Naive B cell (primary cell): ENCODE data around the gene ASF1A. TPM values are rescaled to one million over a fixed set of nuclear protein-coding genes. Genes with fewer than 3 reads are reported as not detected.

Experiments used
- ATAC-seq, 2 donors: fragments of 150-1000 bp; cut with Tn5 transposase; 2 replicates each; pipeline ENCODE4 v1.10.0; 2021; ENCODE audit warnings: low read depth in 2 of 2, mild to moderate bottlenecking in 2 of 2, moderate library complexity in 2 of 2
- DNase-seq: peaks from one replicate; pipeline ENCODE4 v3.0.0; 2022
- H3K27ac Mint-ChIP-seq, 6 donors: one replicate each; pipeline ENCODE4 v1.8.0; 2020 to 2022; ENCODE audit warnings: mild to moderate bottlenecking in 6 of 6, mixed read lengths in 6 of 6, moderate library complexity in 5 of 6, inconsistent platforms in 2 of 6
- H3K27me3 Mint-ChIP-seq, 3 donors: one replicate each; pipeline ENCODE4 v1.8.0; 2021 to 2022; ENCODE audit warnings: mixed read lengths in 3 of 3, mild to moderate bottlenecking in 1 of 3
- H3K36me3 Mint-ChIP-seq, 2 donors: one replicate each; pipeline ENCODE4 v1.8.0; 2020 to 2022; ENCODE audit warnings: mixed read lengths in 2 of 2, inconsistent platforms in 1 of 2, mild to moderate bottlenecking in 1 of 2
- H3K4me1 Mint-ChIP-seq, 3 donors: one replicate each; pipeline ENCODE4 v1.8.0; 2020 to 2022; ENCODE audit warnings: mixed read lengths in 3 of 3, inconsistent platforms in 1 of 3, mild to moderate bottlenecking in 1 of 3, moderate library complexity in 1 of 3
- H3K4me3 Mint-ChIP-seq, 8 donors: one replicate each; pipeline ENCODE4 v1.8.0; 2020 to 2022; ENCODE audit warnings: mild to moderate bottlenecking in 8 of 8, mixed read lengths in 8 of 8, moderate library complexity in 8 of 8, inconsistent platforms in 2 of 8
- H3K9me3 Mint-ChIP-seq, 7 donors: one replicate each; pipeline ENCODE4 v1.8.0; 2020 to 2022; ENCODE audit warnings: mixed read lengths in 7 of 7, mild to moderate bottlenecking in 5 of 7, inconsistent platforms in 2 of 7, moderate library complexity in 1 of 7
- polyA plus RNA-seq, 6 donors: library from polyadenylated mRNA; unstranded; fragments of 300-500 nt; fragmentation: Illumina TruSeq; gene quantifications; one replicate each; pipeline ENCODE4 v1.2.3, GENCODE V29; 2021; ENCODE audit warnings: low read depth in 6 of 6

Gene ASF1A
- polyA plus RNA-seq, 6 donors from 2014 or later, result 20.2 to 27.8 (median 26.7) TPM

- ATAC-seq (peak; percentile 24 to 26), DNase-seq (peak; percentile 50)
- Mint-ChIP-seq H3K27me3 (no peaks in the 10 kb centered on the region), H3K27ac (peak overlapping the region in 5 of 6 donors; percentile 51 to 95 (median 86)), H3K4me3 (peak overlapping the region; percentile 36 to 100 (median 84)), H3K9me3 (peaks cover 0 to 2% (median 0%) of the 10 kb centered on the region in 7 donors), H3K4me1 (peaks cover 47 to 72% (median 48%) of the 10 kb centered on the region in 3 donors), H3K36me3 (peaks cover 0 to 9% of the 10 kb centered on the region in 2 donors)
Observed at GRCh38 chr6:118890997-118891790, 2.8 kb upstream of the ASF1A start.

GRCh38 chr6:118892355-118892991 is 1.5 kb upstream of the ASF1A start:
- ATAC-seq (no peak), DNase-seq (no peak)
- Mint-ChIP-seq H3K9me3 (peaks cover 0 to 2% (median 0%) of the 10 kb centered on the region in 7 donors), H3K4me3 (peak overlapping the region; percentile 92 to 100 (median 99)), H3K4me1 (peaks cover 37 to 61% (median 45%) of the 10 kb centered on the region in 3 donors), H3K27ac (peak overlapping the region; percentile 78 to 98 (median 92)), H3K36me3 (peaks cover 0 to 9% of the 10 kb centered on the region in 2 donors), H3K27me3 (no peaks in the 10 kb centered on the region)

- no peaks in the 10 kb centered on the region for H3K27me3 Mint-ChIP-seq
- H3K27ac Mint-ChIP-seq, result peak overlapping the region; percentile 88 to 98 (median 94)
- H3K9me3 Mint-ChIP-seq, result no peaks in the 10 kb centered on the region
- H3K4me1 Mint-ChIP-seq, result peaks cover 40 to 62% (median 45%) of the 10 kb centered on the region in 3 donors
- peak; percentile 27 to 34 for ATAC-seq
- DNase-seq, result peak; percentile 64
- H3K4me3 Mint-ChIP-seq, result peak overlapping the region; percentile 92 to 100 (median 99)
- peaks cover 0 to 9% of the 10 kb centered on the region in 2 donors for H3K36me3 Mint-ChIP-seq
Observed at GRCh38 chr6:118893064-118893806, 717 bp upstream of the ASF1A start.

- Mint-ChIP-seq H3K27me3 (no peaks in the 10 kb centered on the region), H3K27ac (peak overlapping the region; percentile 95 to 98 (median 98))
Observed at GRCh38 chr6:118894425-118895260, 691 bp downstream of the ASF1A start.

GRCh38 chr6:118895261-118895560 is 1.3 kb downstream of the ASF1A start:
- Mint-ChIP-seq H3K27ac (peak overlapping the region in 5 of 6 donors; percentile 33 to 95 (median 85)), H3K4me3 (peak overlapping the region; percentile 70 to 100 (median 89)), H3K9me3 (no peaks in the 10 kb centered on the region), H3K4me1 (peaks cover 45 to 55% (median 48%) of the 10 kb centered on the region in 3 donors), H3K27me3 (no peaks in the 10 kb centered on the region), H3K36me3 (peaks cover 0 to 9% of the 10 kb centered on the region in 2 donors)
- DNase-seq (no peak), ATAC-seq (no peak)

More at GRCh38 chr6:118894425-118895260, 691 bp downstream of the ASF1A start:
- peaks cover 44 to 57% (median 45%) of the 10 kb centered on the region in 3 donors for H3K4me1 Mint-ChIP-seq
- DNase-seq (peak; percentile 78), ATAC-seq (peak; percentile 56 to 58)
- peaks cover 0 to 9% of the 10 kb centered on the region in 2 donors for H3K36me3 Mint-ChIP-seq
- peak overlapping the region; percentile 92 to 100 (median 99) for H3K4me3 Mint-ChIP-seq
- H3K9me3 Mint-ChIP-seq, result no peaks in the 10 kb centered on the region

GRCh38 chr6:118895859-118896258 is 1.9 kb downstream of the ASF1A start:
- peak overlapping the region in 4 of 6 donors; percentile 47 to 95 (median 70) for H3K27ac Mint-ChIP-seq

GRCh38 chr6:118896339-118897136 is 2.6 kb downstream of the ASF1A start:
- DNase-seq, result no peak

More at GRCh38 chr6:118895859-118896258, 1.9 kb downstream of the ASF1A start:
- Mint-ChIP-seq H3K9me3 (no peaks in the 10 kb centered on the region), H3K4me3 (peak overlapping the region in 7 of 8 donors; percentile 32 to 100 (median 78)), H3K27me3 (no peaks in the 10 kb centered on the region), H3K4me1 (peaks cover 47 to 58% (median 53%) of the 10 kb centered on the region in 3 donors), H3K36me3 (peaks cover 0 to 9% of the 10 kb centered on the region in 2 donors)
- DNase-seq, result no peak
- no peak for ATAC-seq

GRCh38 chr6:118897386-118897785 is 3.4 kb downstream of the ASF1A start:
- Mint-ChIP-seq H3K27me3 (no peaks in the 10 kb centered on the region), H3K4me3 (peak overlapping the region in 2 of 8 donors; percentile 52 to 63), H3K27ac (no peak overlapping the region), H3K4me1 (peaks cover 42 to 47% (median 42%) of the 10 kb centered on the region in 3 donors), H3K36me3 (peaks cover 0 to 9% of the 10 kb centered on the region in 2 donors), H3K9me3 (no peaks in the 10 kb centered on the region)
- no peak for ATAC-seq
- no peak for DNase-seq

More at GRCh38 chr6:118896339-118897136, 2.6 kb downstream of the ASF1A start:
- H3K4me3 Mint-ChIP-seq, result peak overlapping the region in 5 of 8 donors; percentile 74 to 100 (median 81)
- no peak for ATAC-seq
- peaks cover 44 to 55% (median 51%) of the 10 kb centered on the region in 3 donors for H3K4me1 Mint-ChIP-seq
- H3K27ac Mint-ChIP-seq, result peak overlapping the region in 1 of 6 donors; percentile 63
- no peaks in the 10 kb centered on the region for H3K27me3 Mint-ChIP-seq
- H3K36me3 Mint-ChIP-seq, result peaks cover 0 to 9% of the 10 kb centered on the region in 2 donors
- H3K9me3 Mint-ChIP-seq, result no peaks in the 10 kb centered on the region

GRCh38 chr6:118899948-118900347 is 6.0 kb downstream of the ASF1A start:
- H3K36me3 Mint-ChIP-seq, result peaks cover 11 to 16% of the 10 kb centered on the region in 2 donors
- ATAC-seq (no peak), DNase-seq (no peak)
- no peak overlapping the region for H3K27ac Mint-ChIP-seq
- no peaks in the 10 kb centered on the region for H3K27me3 Mint-ChIP-seq
- peaks cover 30 to 41% (median 39%) of the 10 kb centered on the region in 3 donors for H3K4me1 Mint-ChIP-seq
- H3K4me3 Mint-ChIP-seq, result no peak overlapping the region
- H3K9me3 Mint-ChIP-seq, result no peaks in the 10 kb centered on the region

- peaks cover 16% of the 10 kb centered on the region in 2 donors for H3K36me3 Mint-ChIP-seq
- peaks cover 30 to 38% (median 33%) of the 10 kb centered on the region in 3 donors for H3K4me1 Mint-ChIP-seq
Observed at GRCh38 chr6:118902726-118903125, 8.8 kb downstream of the ASF1A start.

GRCh38 chr6:118903138-118903537 is 9.2 kb downstream of the ASF1A start:
- Mint-ChIP-seq H3K4me1 (peaks cover 29 to 35% (median 30%) of the 10 kb centered on the region in 3 donors), H3K4me3 (no peak overlapping the region), H3K36me3 (peaks cover 16% of the 10 kb centered on the region in 2 donors), H3K27me3 (no peaks in the 10 kb centered on the region), H3K9me3 (no peaks in the 10 kb centered on the region), H3K27ac (peak overlapping the region in 2 of 6 donors; percentile 51 to 57)
- no peak for DNase-seq
- no peak for ATAC-seq

More at GRCh38 chr6:118902726-118903125, 8.8 kb downstream of the ASF1A start:
- H3K4me3 Mint-ChIP-seq, result no peak overlapping the region
- DNase-seq (no peak), ATAC-seq (no peak)
- H3K9me3 Mint-ChIP-seq, result no peaks in the 10 kb centered on the region
- no peak overlapping the region for H3K27ac Mint-ChIP-seq
- no peaks in the 10 kb centered on the region for H3K27me3 Mint-ChIP-seq
